Endothelial cell (in vitro differentiated cells): ENCODE data around the gene PRCC. TPM values are rescaled to one million over a fixed set of nuclear protein-coding genes. Genes with fewer than 3 reads are reported as not detected.

Source experiments
- DNase-seq: peaks from one replicate; pipeline ENCODE4 v3.0.0; 2021; ENCODE audit warnings: low spot score
- H3K27ac Mint-ChIP-seq: one replicate; pipeline ENCODE4 v1.8.0; 2021; ENCODE audit warnings: mixed read lengths, inconsistent platforms; ENCODE audit not compliant: unreplicated experiment
- H3K27me3 Mint-ChIP-seq: one replicate; pipeline ENCODE4 v1.8.0; 2021; ENCODE audit warnings: mild to moderate bottlenecking, moderate library complexity, mixed read lengths, inconsistent platforms; ENCODE audit not compliant: unreplicated experiment
- H3K36me3 Mint-ChIP-seq: one replicate; pipeline ENCODE4 v1.8.0; 2021; ENCODE audit warnings: mild to moderate bottlenecking, low read depth, mixed read lengths, inconsistent platforms; ENCODE audit not compliant: unreplicated experiment
- H3K4me1 Mint-ChIP-seq: one replicate; pipeline ENCODE4 v1.8.0; 2021; ENCODE audit warnings: mild to moderate bottlenecking, mixed read lengths, inconsistent platforms; ENCODE audit not compliant: unreplicated experiment
- H3K4me3 Mint-ChIP-seq: one replicate; pipeline ENCODE4 v1.8.0; 2021; ENCODE audit warnings: mild to moderate bottlenecking, mixed read lengths, inconsistent platforms; ENCODE audit not compliant: unreplicated experiment
- H3K9me3 Mint-ChIP-seq: one replicate; pipeline ENCODE4 v1.8.0; 2021; ENCODE audit warnings: mixed read lengths, inconsistent platforms; ENCODE audit not compliant: unreplicated experiment
- CTCF ChIP-seq: fragments of 200-600 bp; sonication (generic); IDR thresholded peaks from one replicate; pipeline ENCODE4 v1.5.0; 2021; ENCODE audit warnings: antibody characterized with exemption; ENCODE audit not compliant: unreplicated experiment
- total RNA-seq: library from RNA; stranded (reverse); fragmentation: NEBNext Ultra II Directional; extraction: Animal tissue kit (Norgen Biotek cat#: 25700); gene quantifications from one replicate; pipeline ENCODE4 v1.2.1, GENCODE V29; 2021; ENCODE audit not compliant: unreplicated experiment

PRCC gene
- total RNA-seq, 1 donor from 2014 or later = 91.9 TPM

- no peaks in the 10 kb centered on the region for H3K9me3 Mint-ChIP-seq
- peaks cover 41% of the 10 kb centered on the region for H3K36me3 Mint-ChIP-seq
- peaks cover 15% of the 10 kb centered on the region for H3K4me1 Mint-ChIP-seq
- no peaks in the 10 kb centered on the region for H3K27me3 Mint-ChIP-seq
- H3K27ac Mint-ChIP-seq = no peak overlapping the region
- DNase-seq = no peak
- no peak overlapping the region for H3K4me3 Mint-ChIP-seq
- no peak for TF ChIP-seq CTCF
These were observed 29.2 kb downstream of the PRCC start for GRCh38 chr1:156796340-156797097.

GRCh38 chr1:156797212-156797871 lies 30.0 kb downstream of the PRCC start:
- Mint-ChIP-seq H3K4me3 (peak overlapping the region; percentile 63), H3K4me1 (peaks cover 13% of the 10 kb centered on the region), H3K27me3 (peaks cover 2% of the 10 kb centered on the region), H3K27ac (no peak overlapping the region), H3K9me3 (no peaks in the 10 kb centered on the region), H3K36me3 (peaks cover 42% of the 10 kb centered on the region)
- TF ChIP-seq CTCF = peak; percentile 64
- DNase-seq = peak; percentile 59

- no peaks in the 10 kb centered on the region for H3K9me3 Mint-ChIP-seq
- no peak for TF ChIP-seq CTCF
- H3K4me1 Mint-ChIP-seq = peaks cover 14% of the 10 kb centered on the region
- H3K27me3 Mint-ChIP-seq = peaks cover 4% of the 10 kb centered on the region
- peak overlapping the region; percentile 18 for H3K4me3 Mint-ChIP-seq
- no peak overlapping the region for H3K27ac Mint-ChIP-seq
- H3K36me3 Mint-ChIP-seq = peaks cover 24% of the 10 kb centered on the region
- no peak for DNase-seq
These were observed 34.2 kb downstream of the PRCC start for GRCh38 chr1:156801409-156802121.

GRCh38 chr1:156802421-156802935 lies 35.1 kb downstream of the PRCC start:
- H3K27me3 Mint-ChIP-seq = peaks cover 4% of the 10 kb centered on the region
- TF ChIP-seq CTCF = no peak
- no peaks in the 10 kb centered on the region for H3K9me3 Mint-ChIP-seq
- no peak overlapping the region for H3K27ac Mint-ChIP-seq
- peak overlapping the region; percentile 18 for H3K4me3 Mint-ChIP-seq
- DNase-seq = no peak
- H3K36me3 Mint-ChIP-seq = peaks cover 21% of the 10 kb centered on the region
- H3K4me1 Mint-ChIP-seq = peaks cover 18% of the 10 kb centered on the region
